Stimulated activated CD8-positive, alpha-beta memory T cell treated with anti-CD3 and anti-CD28 coated beads, Interleukin-12 subunit alpha, Interleukin-12 subunit beta, amount 100 ng/mL, for 1 hour (primary cell): Measurements from ENCODE around the gene GRB7.
"Not testable (repeated sequence)": the region's sequence is repeated elsewhere in the genome, so short reads cannot be mapped to it uniquely, and the experiment has no call there.

ENCODE experiments used
- DNase-seq: peaks from one replicate; pipeline ENCODE4 v3.0.0-alpha.2; 2020; ENCODE audit warnings: low read depth

The GRB7 gene

DNA sequence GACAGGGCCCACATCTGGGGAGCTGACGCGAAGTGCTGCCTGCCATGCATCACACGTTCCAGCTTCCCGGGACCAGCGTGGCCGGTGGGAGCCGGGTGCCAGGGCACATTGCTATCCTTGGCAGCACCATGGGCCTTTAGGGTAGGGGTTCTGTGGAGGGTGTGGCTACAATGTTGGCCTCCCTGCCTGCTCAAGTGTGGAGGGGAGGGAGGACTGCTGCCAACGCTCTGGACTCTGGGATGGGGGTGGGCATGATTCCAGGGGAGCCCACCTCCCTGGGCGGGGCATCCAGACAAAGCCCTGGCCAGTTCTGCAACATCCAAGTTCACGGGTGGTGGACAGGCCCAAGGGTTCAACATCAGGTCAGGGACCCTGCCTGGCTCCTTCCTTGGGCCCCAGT, 13.9 kb downstream of the GRB7 start:
- DNase-seq = no peak

DNA sequence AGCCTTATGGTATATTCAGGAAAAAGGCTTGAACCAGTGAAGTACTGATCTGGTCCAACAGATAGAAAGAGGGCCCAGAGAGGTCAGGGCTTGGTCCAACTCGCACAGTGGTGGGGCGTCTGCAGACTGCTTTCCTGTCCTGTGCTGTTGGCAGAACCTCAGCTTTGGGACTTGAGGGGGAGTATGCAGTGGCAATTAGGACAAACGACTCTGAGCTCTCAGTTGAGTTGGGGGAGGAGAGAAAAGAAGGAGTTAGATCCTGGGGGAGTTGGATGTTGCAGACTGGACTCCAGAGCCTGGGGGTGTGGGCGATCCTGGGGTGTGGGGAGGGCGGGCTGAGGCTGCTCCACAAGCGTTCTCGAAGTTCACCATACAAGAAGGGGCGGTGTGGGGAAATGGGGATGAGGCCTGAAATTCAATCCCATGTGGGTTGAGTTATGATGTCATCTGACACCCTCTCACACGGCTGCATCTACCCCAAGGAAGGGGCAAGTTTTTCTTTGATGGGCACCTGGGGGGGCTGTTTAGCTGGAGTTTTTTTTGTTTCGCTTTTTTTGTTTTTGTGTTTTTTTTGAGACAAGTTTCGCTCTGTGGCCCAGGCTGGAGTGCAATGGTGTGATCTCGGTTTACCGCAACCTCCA, 14.6 kb downstream of the GRB7 start:
- no peak for DNase-seq

DNA sequence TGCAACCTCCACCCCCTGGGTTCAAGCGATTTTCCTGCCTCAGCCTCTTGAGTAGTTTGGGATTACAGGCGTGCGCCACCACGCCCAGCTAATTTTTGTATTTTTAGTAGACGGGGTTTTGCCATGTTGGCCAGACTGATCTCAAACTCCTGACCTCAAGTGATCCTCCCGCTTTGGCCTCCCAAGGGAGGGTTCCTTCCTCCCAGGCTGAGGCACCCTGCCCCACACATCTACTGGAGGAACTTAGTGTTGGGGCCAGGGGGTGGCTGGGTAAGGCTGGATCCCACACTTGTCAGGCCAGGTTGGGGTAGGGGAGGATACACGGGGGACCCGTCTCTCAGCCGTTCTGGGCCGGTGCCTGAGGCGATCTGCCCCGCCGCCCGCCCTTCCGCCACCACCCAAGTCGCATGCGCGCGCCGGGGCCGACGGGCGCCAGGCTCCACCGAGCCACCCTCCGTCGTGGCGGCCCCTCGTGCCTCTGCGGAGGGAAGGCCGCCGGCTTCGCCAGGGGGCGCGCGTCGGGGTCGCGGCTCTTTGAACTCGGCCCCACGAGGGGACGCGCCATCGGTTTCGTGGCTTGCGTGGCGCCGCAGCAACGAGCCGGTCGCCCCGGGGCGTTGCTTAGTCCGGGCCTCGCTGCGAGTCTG, 15.9 kb downstream of the GRB7 start:
- peak; percentile 54 for DNase-seq

DNA sequence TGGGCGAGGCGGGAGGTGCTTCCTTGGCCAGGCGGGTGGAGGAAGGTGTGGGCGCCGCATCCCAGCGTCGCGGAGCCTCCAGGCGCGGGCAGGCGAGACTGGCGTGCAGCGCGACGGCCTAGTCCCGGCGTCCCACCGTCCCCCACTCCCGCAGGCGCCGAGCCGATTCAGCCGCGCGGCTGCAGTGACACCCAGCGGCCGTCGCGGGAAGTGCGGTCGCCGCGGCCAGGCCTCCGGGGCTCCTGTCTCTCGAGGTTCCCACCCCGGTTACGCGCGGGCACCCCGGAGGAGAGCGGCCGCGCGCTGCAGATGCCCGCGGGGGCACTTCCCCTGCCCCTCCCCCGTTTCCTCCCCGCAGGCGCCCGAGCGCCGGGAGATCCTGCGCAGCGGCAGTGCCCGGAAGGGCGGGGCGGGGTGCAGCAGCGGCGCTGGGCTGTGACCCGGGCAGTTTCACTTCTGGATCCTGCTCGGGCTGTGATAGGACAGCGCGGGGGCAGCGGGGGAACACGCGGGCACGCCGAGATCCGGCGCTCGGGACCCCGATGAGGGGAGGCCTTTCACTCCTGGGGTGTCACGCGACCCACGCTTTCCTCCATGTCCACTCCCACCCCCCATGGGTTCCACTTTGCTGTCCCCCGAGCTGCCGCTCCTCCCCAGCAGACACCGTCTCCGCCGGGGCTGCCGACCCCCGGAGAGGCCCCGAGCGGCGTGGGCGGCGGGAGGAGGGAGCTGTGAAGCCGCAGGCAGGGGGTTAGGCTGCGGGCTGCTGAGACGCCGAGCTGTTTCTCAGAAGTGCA, 16.6 kb downstream of the GRB7 start:
- DNase-seq = peak; percentile 93

DNA sequence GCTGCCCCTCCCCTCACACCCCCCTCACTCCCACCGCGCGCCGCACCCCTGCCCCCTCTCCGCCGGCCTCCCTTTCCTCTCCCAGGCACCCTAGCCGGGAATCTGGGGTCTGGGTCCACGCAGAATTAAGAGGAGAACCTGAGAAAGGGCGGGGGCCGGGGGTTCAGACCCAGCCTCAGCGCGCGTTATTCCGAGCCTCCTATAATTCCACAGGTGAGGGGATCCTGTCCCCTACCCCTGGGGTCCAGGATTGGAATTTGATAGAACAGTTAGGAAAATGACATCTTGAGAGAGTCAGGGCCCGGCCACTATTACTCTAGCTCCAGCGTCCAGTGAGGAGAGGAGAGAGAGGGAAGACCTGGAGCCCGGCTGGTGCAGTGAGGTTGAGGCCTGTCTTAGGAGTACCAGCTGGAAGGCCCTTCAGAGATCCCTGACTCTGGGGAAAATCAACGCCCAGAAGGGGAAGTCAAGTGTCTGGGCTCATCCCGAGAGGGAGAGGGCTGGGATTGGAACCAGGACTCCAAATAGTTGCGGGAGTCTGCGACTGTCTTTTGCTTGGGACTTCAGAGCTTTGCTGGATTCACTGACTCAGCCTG, 17.3 kb downstream of the GRB7 start:
- DNase-seq = no peak

DNA sequence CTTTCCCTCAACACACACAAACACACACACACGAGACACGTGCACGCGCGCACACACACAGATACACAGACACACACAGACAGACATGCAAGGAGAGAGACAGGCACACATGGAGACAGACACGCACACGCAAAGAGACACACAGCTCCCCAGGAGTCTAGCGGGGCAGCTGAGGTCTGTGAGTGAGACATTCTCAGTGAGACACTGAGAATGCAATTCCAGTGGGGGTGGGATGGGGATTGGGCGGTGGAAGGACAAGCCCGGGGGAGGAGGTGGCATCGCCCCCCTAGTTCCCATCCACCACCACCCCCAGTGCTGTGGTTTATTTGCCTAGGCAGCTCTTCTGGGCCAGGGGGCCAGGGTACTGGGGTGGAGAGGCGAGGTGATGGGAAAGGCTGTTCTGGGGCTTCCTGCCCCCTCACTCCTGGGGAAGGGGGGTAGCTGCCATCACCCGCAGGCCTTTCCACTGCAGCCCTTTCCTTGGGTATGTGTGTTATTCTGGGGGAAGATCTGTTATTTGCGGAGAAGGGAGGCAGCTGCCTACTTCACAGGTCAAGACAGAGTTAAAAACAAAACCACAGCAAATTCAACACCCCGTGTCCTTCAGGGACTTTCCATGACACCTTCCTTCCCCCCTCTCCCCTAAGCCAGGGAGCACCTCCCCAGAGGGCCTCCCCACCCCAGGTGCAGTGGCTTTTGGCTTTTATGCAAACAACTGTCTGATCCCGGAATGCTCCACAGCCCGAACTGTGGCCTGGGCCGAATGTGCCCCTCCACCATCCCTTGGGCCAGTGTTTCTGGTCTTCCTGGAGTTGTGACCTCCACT, 18.0 kb downstream of the GRB7 start:
- no peak for DNase-seq

DNA sequence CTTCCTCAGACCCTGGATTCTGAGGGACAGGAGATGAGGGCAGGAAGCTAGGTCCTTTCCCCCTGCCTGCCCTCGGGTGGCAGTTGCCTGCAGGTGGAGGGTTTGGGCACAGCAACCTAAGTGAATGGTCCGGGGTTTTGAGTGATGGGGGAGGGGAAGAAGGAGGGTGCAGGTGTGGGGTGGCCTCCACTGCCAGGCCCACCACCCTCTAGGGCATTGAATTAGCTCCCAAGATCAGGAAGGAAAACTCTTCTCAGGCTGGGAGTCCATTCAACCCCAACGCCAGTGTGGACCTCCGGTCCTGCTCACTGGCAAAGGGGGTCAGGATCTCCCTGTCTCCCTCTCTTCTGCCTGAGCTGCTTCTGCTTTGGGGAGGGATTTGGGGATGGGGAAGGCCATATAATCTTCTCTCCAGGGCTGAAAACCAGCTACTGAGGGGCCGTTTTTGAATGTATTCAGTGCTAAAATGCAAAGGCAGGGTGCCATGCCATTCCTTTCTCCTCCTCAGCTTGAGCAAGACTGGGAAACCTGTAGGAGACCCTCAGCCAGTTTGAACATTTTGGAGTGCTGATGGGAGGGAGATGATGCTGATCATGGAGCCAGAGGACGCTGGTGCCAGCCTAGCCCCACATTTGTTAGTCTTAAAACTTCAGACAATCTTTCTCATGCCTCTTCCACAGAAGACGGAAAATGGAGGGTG, 18.8 kb downstream of the GRB7 start:
- no peak for DNase-seq

DNA sequence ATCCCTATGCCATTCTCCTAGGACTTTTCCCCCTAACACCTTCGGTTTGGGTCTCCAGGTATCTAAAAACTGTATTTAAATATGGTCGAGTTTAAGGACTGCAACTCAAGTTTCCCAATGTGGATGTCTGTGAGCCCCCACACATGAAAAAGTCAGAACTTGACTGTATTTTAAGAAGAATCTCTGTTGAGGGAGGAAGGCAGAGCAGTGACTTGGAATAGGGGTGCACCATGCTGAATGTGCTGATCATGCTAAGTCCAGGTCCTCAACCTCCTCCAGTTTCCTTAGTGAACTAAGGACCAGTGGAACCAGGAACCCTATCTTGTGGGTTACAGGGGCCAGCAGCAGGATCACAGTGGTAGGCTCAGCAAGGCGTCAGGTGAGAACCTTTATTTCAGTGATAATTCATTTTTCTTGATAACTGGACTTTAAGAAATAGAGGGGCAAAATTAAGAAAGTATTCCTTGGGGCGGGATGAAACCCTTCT, 19.5 kb downstream of the GRB7 start:
- DNase-seq = no peak

DNA sequence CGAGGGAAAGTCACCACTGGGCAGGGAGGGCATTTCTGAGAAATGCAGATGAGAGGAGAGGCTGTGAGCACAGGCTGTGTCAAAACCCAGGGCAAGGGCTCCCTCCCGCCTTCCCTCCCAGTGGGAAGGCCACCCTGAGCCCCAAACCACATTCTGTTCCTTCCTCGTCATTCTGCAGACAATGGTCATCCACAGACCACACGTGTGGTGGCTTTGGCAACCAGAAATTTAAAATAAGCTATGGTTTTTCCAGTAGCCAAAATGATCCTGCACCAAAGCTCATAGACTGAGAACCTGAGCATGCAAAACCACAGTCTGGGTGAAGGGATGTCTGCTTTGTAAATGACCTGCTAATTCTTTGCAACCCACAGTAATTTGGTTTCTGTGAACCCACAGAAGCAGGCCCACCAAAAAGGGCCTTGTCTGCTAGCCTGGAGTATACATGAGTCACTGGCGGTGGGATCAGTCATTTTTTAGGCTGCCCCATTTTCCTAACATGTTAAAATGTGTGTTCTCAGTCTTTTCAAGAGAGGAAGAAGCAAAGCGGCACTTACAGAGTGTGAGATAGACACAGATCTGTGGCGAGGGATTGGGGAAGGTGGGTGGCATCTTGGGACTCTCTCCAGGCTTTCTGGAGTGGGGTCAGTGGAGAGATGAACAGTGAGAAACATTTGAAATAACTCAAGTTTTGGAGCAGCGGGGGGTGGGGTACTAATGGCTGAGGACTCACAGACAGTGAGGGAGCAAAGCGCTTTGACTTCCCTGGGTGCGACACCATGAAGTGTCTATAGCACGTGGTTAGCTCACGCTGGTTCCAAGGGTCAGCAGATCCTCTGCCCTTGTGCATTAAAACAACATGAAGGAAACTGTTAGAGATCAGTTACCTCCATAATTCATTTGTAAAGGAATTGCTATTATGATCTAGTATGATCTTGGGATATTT, 20.5 kb downstream of the GRB7 start:
- DNase-seq = no peak

DNA sequence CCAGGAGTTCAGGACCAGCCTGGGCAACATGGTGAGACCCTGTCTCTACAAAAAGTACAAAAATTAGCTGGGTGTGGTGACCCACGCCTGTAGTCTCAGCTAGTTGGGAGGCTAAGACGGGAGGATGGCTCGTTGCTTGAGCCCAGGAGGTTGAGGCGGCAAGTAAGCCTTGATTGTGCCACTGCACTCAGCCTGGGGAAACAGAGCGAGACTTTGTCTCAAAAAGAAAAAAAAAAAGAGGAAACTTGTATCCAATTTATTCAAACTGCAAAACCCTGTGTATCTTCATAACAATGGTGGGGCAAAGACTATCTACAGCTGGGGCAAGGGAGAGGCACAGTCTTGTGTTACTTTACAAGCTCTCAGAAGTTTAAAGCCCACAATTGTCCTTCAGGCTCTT, 21.5 kb downstream of the GRB7 start:
- no peak for DNase-seq

DNA sequence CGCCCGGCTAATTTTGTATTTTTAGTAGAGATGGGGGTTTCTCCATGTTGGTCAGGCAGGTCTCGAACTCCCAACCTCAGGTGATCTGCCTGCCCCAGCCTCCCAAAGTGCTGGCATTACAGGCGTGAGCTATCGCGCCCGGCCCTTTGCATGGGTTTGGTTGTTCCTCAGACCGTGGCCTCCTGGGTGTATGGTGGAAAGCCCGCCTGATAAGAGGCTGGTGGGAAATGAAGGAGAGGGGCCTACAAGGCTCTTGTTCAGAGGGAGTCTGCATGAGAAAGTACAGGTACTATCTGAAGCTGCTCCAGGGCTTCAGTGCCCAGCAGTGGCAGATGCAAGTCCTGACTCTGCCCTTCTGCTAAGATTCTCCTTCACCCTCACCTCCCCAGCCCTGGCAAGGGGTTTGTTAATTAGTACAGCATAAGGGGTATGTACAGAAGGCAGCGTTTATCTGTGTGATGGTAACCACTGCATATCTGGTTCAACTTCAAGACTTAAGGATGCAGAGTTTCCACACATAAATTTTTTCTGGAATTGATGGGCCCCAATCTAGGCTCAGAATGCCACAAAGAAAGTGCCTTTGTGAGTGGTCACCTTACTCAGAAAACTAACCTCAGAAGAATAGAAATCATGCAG, 24.2 kb downstream of the GRB7 start:
- DNase-seq = no peak

DNA sequence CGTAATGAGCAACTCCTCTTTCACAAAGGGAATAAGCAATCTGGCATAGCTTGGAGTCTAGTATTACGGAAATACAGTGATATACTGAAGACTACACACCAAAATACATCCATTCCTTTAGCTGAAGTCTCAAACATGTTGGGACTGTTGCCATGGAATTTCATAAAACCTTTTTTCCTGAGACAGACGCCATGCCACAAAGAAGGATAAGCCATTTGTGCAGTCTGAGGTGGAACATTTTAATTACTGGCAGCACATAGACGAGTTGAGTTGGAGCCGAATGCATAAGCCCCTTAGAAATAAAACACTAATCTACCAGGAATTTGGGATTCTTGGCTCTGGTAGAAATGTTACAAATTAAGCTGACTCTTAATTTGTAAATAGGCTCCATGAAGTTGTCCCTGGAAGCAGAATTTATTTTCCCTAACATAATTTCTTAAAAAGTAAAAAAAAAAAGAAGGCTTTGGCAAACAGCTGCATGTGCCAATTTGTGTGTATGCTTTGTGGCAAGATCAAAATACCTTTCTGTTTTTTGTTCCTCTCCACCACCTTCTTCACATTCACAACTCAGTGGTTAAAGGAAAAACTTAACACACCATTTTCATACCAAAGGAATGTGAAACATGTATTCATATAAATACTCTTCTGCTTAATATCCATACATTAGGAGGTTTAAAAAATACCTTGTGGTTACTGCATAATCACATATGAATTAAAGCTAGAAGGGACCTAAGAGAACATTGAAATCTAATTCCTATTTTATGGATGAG, 25.5 kb downstream of the GRB7 start:
- no peak for DNase-seq

DNA sequence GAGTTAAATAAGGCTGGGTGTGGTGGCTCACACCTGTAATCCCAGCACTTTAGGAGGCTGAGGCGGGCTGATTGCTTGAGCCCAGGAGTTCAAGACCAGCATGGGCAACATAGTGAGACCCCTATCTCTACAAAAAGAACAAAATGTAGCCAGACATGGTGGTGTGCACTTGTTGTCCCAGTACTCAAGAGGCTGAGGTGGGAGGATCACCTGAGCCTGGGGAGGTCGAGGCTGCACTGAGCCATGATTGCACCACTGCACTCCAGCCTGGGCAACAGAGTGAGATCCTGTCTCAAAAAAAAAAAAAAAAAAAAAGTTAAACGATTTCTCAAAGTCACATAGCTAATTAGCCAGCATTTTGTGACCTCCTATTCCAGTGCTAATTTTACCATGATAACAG, 26.4 kb downstream of the GRB7 start:
- not testable (repeated sequence) for DNase-seq

DNA sequence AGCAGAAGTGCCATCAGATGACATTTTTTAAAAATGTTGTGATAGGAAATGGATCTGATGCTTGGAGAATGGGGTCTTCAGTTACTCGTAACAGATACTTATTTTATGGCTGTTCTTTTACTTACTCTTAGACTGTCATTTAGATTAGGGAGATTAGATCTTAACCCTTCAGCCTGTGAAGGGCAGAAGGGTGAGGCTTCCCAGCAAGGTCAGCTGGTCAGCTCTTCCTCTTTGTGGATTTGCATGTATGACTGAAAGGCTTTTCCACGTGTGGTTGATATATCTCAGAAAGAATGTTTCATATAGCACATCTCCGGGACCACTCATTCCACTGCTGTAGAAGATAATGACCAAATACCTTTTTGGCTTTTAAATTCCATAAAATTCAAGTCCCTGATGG, 27.4 kb downstream of the GRB7 start:
- no peak for DNase-seq

DNA sequence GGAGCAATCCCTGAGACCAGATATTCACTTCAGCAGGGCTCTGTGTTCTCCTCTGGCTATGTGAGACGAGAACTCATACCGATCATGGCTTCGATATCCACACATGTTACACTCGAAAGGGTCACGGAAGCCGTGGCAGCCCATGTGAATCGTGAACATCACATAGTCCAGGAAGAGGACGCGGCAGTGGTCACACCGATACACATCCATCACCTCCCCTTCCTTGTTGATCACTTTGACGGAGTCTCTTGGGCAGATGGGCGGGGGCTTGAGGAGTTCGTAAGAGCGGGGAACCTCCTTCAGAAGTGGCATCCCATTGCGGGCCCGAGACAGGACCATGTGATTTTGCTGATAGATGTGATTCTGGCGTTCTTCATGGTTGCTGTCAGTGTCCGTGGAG, 28.0 kb downstream of the GRB7 start:
- DNase-seq = no peak

DNA sequence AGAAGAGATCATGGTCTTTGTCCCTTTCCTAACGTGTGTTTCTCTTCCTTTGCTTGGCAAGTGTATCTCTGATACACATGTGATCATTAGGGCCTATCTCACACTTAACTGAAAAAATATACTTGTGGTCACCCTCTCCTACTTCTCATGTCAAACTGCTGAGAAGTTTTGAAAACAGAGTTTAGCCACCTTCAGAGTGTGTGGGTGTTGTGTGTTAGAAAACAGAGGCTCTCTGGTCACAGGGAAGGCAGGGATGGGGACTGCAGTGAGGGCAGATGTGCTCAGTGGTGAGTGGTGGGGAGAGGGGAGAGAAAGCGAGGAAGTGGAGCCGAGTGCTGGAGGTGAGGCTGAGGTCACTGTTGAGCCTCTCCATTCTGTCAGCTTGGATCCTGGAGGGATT, 29.4 kb downstream of the GRB7 start:
- no peak for DNase-seq

DNA sequence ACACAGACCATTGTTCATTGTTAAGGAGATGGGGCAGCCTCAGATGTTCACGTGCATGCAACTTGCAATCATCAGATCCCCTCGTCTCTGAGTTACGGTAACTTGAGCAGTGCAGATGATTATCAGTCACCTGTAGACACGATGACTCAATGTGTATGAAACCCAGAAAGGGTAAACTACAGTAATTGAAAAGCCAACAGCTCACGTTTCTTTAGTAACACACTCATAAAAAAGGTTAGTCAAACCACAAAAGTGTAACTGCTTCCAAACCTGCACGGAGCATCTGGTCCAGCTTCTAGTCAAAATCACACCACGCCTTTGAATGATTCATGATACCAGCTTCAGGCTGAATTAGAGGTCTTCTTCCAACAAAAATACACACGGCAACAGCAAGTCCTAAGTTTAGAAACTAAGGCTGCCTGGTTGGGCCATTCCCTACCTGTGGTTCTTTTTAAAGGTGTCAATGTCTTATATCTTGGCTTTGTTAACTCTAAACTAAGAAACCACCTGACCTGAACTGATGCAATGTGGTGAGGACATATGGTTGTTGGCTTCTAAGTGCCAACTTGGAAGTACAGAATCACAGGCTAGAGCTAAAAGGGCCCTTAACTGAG, 32.3 kb downstream of the GRB7 start:
- DNase-seq = no peak

DNA sequence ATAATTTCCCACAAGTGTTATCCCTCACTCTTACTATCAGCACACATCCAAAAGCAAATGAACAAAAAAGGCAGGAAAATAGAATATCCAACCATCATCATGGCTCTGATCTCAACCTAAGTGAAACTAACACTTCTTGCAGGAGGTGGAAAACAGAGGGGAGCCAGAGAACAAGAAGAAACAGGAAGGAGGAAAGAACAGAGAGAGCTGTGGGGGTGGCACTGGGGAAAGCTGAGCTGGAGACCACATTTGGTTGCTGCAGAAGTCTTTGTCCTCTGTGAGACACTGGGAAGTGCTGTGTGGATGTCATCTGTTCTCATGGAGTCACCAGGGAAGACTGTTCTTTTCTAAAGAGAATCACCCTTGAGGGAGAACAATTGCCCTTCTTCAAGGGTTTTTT, 34.7 kb downstream of the GRB7 start:
- DNase-seq = no peak
